CD8-positive, alpha-beta memory T cell (primary cell): ENCODE data around the gene VGF. TPM values are rescaled to one million over a fixed set of nuclear protein-coding genes. Genes with fewer than 3 reads are reported as not detected.
"Not testable (repeated sequence)": the region's sequence is repeated elsewhere in the genome, so short reads cannot be mapped to it uniquely, and the experiment has no call there.

Experiments
- CTCF ChIA-PET: fragments of 350-600 bp; sonication (Branson Sonifier 250); formaldehyde crosslinking; loops from one replicate; lab custom pipeline; 2021; ENCODE audit warnings: antibody characterized with exemption; lab: Charles Lee
- POLR2A ChIA-PET: fragments of 350-600 bp; sonication (Branson Sonifier 250); formaldehyde crosslinking; loops from one replicate; lab custom pipeline; 2021; ENCODE audit warnings: antibody characterized with exemption; lab: Charles Lee
- DNase-seq, 5 donors: peaks; one replicate each; pipeline versions ENCODE4 v3.0.0 to v3.0.0-alpha.2; 2020 to 2022; ENCODE audit warnings: mixed read lengths in 1 of 5
- H3K27ac ChIP-seq: one replicate; pipeline ENCODE4 v1.7.0; 2013; ENCODE audit warnings: low read depth, mild to moderate bottlenecking, low read length, moderate library complexity
- H3K27me3 ChIP-seq: 2 replicates; pipeline ENCODE4 v1.7.0; 2013; ENCODE audit warnings: low read length, mild to moderate bottlenecking; ENCODE audit not compliant: insufficient read depth, poor library complexity, severe bottlenecking
- H3K36me3 ChIP-seq: 2 replicates; pipeline ENCODE4 v1.7.0; 2013; ENCODE audit warnings: mild to moderate bottlenecking, low read length, moderate library complexity; ENCODE audit not compliant: insufficient read depth
- H3K4me1 ChIP-seq: 2 replicates; pipeline ENCODE4 v1.7.0; 2013; ENCODE audit warnings: mild to moderate bottlenecking, low read length, moderate library complexity; ENCODE audit not compliant: insufficient read depth
- H3K4me3 ChIP-seq: 2 replicates; pipeline ENCODE4 v1.7.0; 2013; ENCODE audit warnings: mild to moderate bottlenecking, low read length
- H3K9me3 ChIP-seq: 2 replicates; pipeline ENCODE4 v1.7.0; 2013; ENCODE audit warnings: mild to moderate bottlenecking, low read length
- H3K27ac Mint-ChIP-seq, 8 donors: one replicate each; pipeline ENCODE4 v1.8.0; 2020 to 2021; ENCODE audit warnings: mixed read lengths in 8 of 8, mild to moderate bottlenecking in 6 of 8, inconsistent platforms in 3 of 8, moderate library complexity in 3 of 8
- H3K27me3 Mint-ChIP-seq, 2 donors: one replicate each; pipeline ENCODE4 v1.8.0; 2020 to 2021; ENCODE audit warnings: mixed read lengths in 2 of 2, mild to moderate bottlenecking in 1 of 2, moderate library complexity in 1 of 2
- H3K36me3 Mint-ChIP-seq, 3 donors: one replicate each; pipeline ENCODE4 v1.8.0; 2020 to 2021; ENCODE audit warnings: mixed read lengths in 3 of 3, inconsistent platforms in 1 of 3, mild to moderate bottlenecking in 1 of 3
- H3K4me1 Mint-ChIP-seq, 3 donors: one replicate each; pipeline ENCODE4 v1.8.0; 2020 to 2021; ENCODE audit warnings: mixed read lengths in 3 of 3, inconsistent platforms in 1 of 3, mild to moderate bottlenecking in 1 of 3
- H3K4me3 Mint-ChIP-seq, 7 donors: one replicate each; pipeline ENCODE4 v1.8.0; 2020 to 2021; ENCODE audit warnings: mixed read lengths in 7 of 7, mild to moderate bottlenecking in 6 of 7, moderate library complexity in 4 of 7, inconsistent platforms in 2 of 7
- H3K9me3 Mint-ChIP-seq, 5 donors: one replicate each; pipeline ENCODE4 v1.8.0; 2020 to 2022; ENCODE audit warnings: mixed read lengths in 5 of 5, mild to moderate bottlenecking in 3 of 5, moderate library complexity in 2 of 5, inconsistent platforms in 1 of 5
- polyA plus RNA-seq: library from polyadenylated mRNA; unstranded; fragments of 300-500 nt; fragmentation: Illumina TruSeq; gene quantifications from one replicate; pipeline ENCODE4 v1.2.3, GENCODE V29; 2021
- total RNA-seq, 2 experiments: library from RNA; stranded (reverse); gene quantifications; one replicate each; pipeline ENCODE4 v1.2.3, GENCODE V29; 2021

The VGF gene
- total and polyA plus RNA-seq, 3 experiments from 2014 or later: 0.13 to 0.16 TPM; not detected in 1

GRCh38 chr7:101199522-101199921, 34.2 kb upstream of the VGF start:
- not testable (repeated sequence) for H3K4me3 ChIP-seq, H3K27me3 ChIP-seq, H3K4me1 ChIP-seq, DNase-seq, H3K9me3 Mint-ChIP-seq, H3K4me3 Mint-ChIP-seq, H3K9me3 ChIP-seq, H3K36me3 ChIP-seq, H3K27ac ChIP-seq, H3K36me3 Mint-ChIP-seq
- peaks cover 23 to 42% of the 10 kb centered on the region in 2 donors for H3K27me3 Mint-ChIP-seq
- CTCF ChIA-PET: interaction anchor here (0.9 to 1.3 kb wide), 3 partner anchors 12 to 56 kb away, joined by 3 to 4 read pairs (median 4); partner anchors contain the start of genes PLOD3 and ZNHIT1
- H3K27ac Mint-ChIP-seq: peak overlapping the region in 1 of 8 donors; percentile 29
- POLR2A ChIA-PET: interaction anchor here (0.6 kb wide), 1 partner anchor 17 kb away, joined by 4 read pairs; no protein-coding TSS in a partner anchor
- peaks cover 8 to 14% (median 9%) of the 10 kb centered on the region in 3 donors for H3K4me1 Mint-ChIP-seq

GRCh38 chr7:101198476-101198875, 33.1 kb upstream of the VGF start:
- H3K9me3 Mint-ChIP-seq: no peaks in the 10 kb centered on the region
- no peaks in the 10 kb centered on the region for H3K36me3 ChIP-seq
- H3K4me1 ChIP-seq: peaks cover 3% of the 10 kb centered on the region
- H3K9me3 ChIP-seq: no peaks in the 10 kb centered on the region
- no peak for DNase-seq
- H3K4me3 Mint-ChIP-seq: no peak overlapping the region
- no peak overlapping the region for H3K27ac Mint-ChIP-seq
- ChIA-PET POLR2A (no interaction called here), CTCF (interaction anchor here (0.9 to 1.3 kb wide), 2 partner anchors 11 to 55 kb away, joined by 3 to 4 read pairs; no protein-coding TSS in a partner anchor)
- peaks cover 17 to 38% of the 10 kb centered on the region in 2 donors for H3K27me3 Mint-ChIP-seq
- no peak overlapping the region for H3K27ac ChIP-seq
- no peak overlapping the region for H3K4me3 ChIP-seq
- no peaks in the 10 kb centered on the region for H3K27me3 ChIP-seq
- H3K4me1 Mint-ChIP-seq: peaks cover 0 to 6% (median 4%) of the 10 kb centered on the region in 3 donors
- no peaks in the 10 kb centered on the region for H3K36me3 Mint-ChIP-seq

DNA sequence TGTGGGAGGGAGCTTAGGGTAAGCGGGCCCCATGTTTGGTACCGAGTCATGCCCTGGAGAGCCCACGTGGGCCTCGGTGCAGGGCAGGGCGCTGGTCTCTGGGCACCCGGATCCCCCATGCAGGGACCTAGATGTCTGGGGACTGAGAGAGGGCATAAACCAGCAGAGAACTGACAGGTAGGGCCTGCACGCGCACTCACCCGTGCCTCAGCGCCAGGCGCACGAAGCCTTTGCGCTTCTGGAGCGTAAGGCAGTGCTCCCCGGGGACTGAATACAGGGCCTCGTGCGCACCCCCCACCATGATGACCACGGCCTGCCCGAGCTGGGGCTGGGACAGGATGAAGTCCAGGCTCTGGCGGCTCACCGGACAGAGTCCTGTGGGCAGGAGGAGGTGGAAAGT, 32.6 kb upstream of the VGF start:
- H3K27me3 ChIP-seq: no peaks in the 10 kb centered on the region
- no peaks in the 10 kb centered on the region for H3K36me3 Mint-ChIP-seq
- ChIA-PET CTCF (interaction anchor here (1.3 kb wide), 1 partner anchor 10 kb away, joined by 4 read pairs; no protein-coding TSS in a partner anchor), POLR2A (no interaction called here)
- no peak overlapping the region for H3K4me3 Mint-ChIP-seq
- no peak overlapping the region for H3K27ac ChIP-seq
- H3K36me3 ChIP-seq: no peaks in the 10 kb centered on the region
- H3K4me1 Mint-ChIP-seq: peaks cover 0 to 6% (median 4%) of the 10 kb centered on the region in 3 donors
- no peak overlapping the region for H3K4me3 ChIP-seq
- H3K9me3 ChIP-seq: no peaks in the 10 kb centered on the region
- no peaks in the 10 kb centered on the region for H3K9me3 Mint-ChIP-seq
- peaks cover 16 to 37% of the 10 kb centered on the region in 2 donors for H3K27me3 Mint-ChIP-seq
- no peaks in the 10 kb centered on the region for H3K4me1 ChIP-seq
- no peak for DNase-seq
- no peak overlapping the region for H3K27ac Mint-ChIP-seq

GRCh38 chr7:101195884-101196283, 30.5 kb upstream of the VGF start:
- no peaks in the 10 kb centered on the region for H3K9me3 Mint-ChIP-seq
- peaks cover 9 to 25% of the 10 kb centered on the region in 2 donors for H3K27me3 Mint-ChIP-seq
- no peak overlapping the region for H3K4me3 Mint-ChIP-seq
- Histone ChIP-seq H3K36me3 (no peaks in the 10 kb centered on the region), H3K4me1 (no peaks in the 10 kb centered on the region), H3K4me3 (no peak overlapping the region), H3K27me3 (no peaks in the 10 kb centered on the region), H3K9me3 (no peaks in the 10 kb centered on the region), H3K27ac (no peak overlapping the region)
- no peak for DNase-seq
- H3K4me1 Mint-ChIP-seq: peaks cover 0 to 5% (median 5%) of the 10 kb centered on the region in 3 donors
- no peak overlapping the region for H3K27ac Mint-ChIP-seq
- CTCF ChIA-PET: interaction anchor here (5.5 kb wide), 1 partner anchor 53 kb away, joined by 81 read pairs; no protein-coding TSS in a partner anchor
- H3K36me3 Mint-ChIP-seq: no peaks in the 10 kb centered on the region
- POLR2A ChIA-PET: interaction anchor here (0.6 kb wide), 1 partner anchor 9 kb away, joined by 3 read pairs; no protein-coding TSS in a partner anchor

DNA sequence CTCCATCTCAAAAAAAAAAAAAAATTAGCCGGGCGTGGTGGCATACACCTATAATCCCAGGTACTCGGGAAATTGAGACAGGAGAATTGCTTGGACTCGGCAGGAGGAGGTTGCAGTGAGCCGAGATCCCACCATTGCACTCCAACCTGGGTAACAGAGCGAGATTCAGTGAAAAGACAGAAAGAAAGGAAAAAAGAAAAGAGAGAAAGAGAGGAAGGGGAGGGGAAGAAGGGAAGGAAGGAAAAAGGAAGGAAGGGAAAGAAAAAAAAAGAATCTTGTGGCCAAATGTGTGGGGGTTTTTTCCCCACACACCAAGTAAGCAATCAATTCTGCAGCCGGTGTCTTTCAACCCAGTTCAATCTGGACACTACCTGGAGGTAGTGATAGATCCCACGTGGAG, 23.7 kb upstream of the VGF start:
- CTCF ChIA-PET: no interaction called here
- no peaks in the 10 kb centered on the region for H3K4me1 ChIP-seq
- DNase-seq: no peak
- no peak overlapping the region for H3K27ac ChIP-seq
- no peaks in the 10 kb centered on the region for H3K36me3 ChIP-seq
- H3K9me3 Mint-ChIP-seq: no peaks in the 10 kb centered on the region
- peaks cover 11 to 19% of the 10 kb centered on the region in 2 donors for H3K27me3 Mint-ChIP-seq
- H3K27ac Mint-ChIP-seq: no peak overlapping the region
- no peak overlapping the region for H3K4me3 ChIP-seq
- peaks cover 0 to 3% (median 2%) of the 10 kb centered on the region in 3 donors for H3K4me1 Mint-ChIP-seq
- POLR2A ChIA-PET: no interaction called here
- H3K4me3 Mint-ChIP-seq: peak overlapping the region in 1 of 7 donors; percentile 48
- H3K9me3 ChIP-seq: no peaks in the 10 kb centered on the region
- no peaks in the 10 kb centered on the region for H3K36me3 Mint-ChIP-seq
- H3K27me3 ChIP-seq: no peaks in the 10 kb centered on the region

- Histone ChIP-seq H3K27me3 (peaks cover 1% of the 10 kb centered on the region), H3K4me1 (no peaks in the 10 kb centered on the region), H3K27ac (no peak overlapping the region), H3K9me3 (no peaks in the 10 kb centered on the region), H3K4me3 (no peak overlapping the region), H3K36me3 (no peaks in the 10 kb centered on the region)
- peaks cover 19 to 27% of the 10 kb centered on the region in 2 donors for H3K27me3 Mint-ChIP-seq
- CTCF ChIA-PET: interaction anchor here (1.2 to 1.5 kb wide), 2 partner anchors 12 to 95 kb away, joined by 3 to 4 read pairs; no protein-coding TSS in a partner anchor
- DNase-seq: no peak
- H3K9me3 Mint-ChIP-seq: no peaks in the 10 kb centered on the region
- POLR2A ChIA-PET: interaction anchor here (0.6 to 0.7 kb wide), 2 partner anchors 9 to 14 kb away, joined by 3 to 9 read pairs; no protein-coding TSS in a partner anchor
- H3K4me1 Mint-ChIP-seq: peaks cover 0 to 5% (median 3%) of the 10 kb centered on the region in 3 donors
- H3K4me3 Mint-ChIP-seq: no peak overlapping the region
- H3K36me3 Mint-ChIP-seq: no peaks in the 10 kb centered on the region
- peak overlapping the region in 1 of 8 donors; percentile 26 for H3K27ac Mint-ChIP-seq
Observed at GRCh38 chr7:101186844-101187428, 21.6 kb upstream of the VGF start.

DNA sequence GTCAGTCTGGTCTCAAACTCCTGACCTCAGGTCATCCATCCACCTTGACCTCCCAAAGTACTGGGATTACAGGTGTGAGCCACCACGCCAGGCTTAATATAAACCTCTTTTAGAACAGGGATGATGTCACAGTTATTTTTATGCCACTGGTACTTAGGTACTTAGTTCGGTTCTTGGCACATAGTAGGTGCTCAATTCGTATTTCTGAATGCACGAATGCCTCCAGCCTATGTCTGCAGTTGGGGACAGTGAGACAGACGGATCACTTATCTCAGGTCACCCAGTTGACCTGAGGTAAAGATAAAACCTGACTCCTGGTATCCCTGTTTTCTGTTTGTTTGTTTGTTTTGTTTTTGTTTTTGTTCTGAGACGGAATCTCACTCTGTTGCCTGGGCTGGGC, 20.8 kb upstream of the VGF start:
- Mint-ChIP-seq H3K4me3 (no peak overlapping the region), H3K4me1 (peaks cover 0 to 5% (median 3%) of the 10 kb centered on the region in 3 donors), H3K27me3 (peaks cover 20 to 29% of the 10 kb centered on the region in 2 donors), H3K27ac (no peak overlapping the region), H3K9me3 (no peaks in the 10 kb centered on the region), H3K36me3 (no peaks in the 10 kb centered on the region)
- ChIA-PET POLR2A (interaction anchor here (0.6 kb wide), 2 partner anchors 13 to 16 kb away, joined by 3 to 9 read pairs; no protein-coding TSS in a partner anchor), CTCF (interaction anchor here (1.2 to 2.0 kb wide), 3 partner anchors 16 to 96 kb away, joined by 3 to 6 read pairs (median 3); no protein-coding TSS in a partner anchor)
- no peaks in the 10 kb centered on the region for H3K36me3 ChIP-seq
- no peaks in the 10 kb centered on the region for H3K4me1 ChIP-seq
- no peak overlapping the region for H3K4me3 ChIP-seq
- DNase-seq: no peak
- H3K27me3 ChIP-seq: peaks cover 3% of the 10 kb centered on the region
- H3K27ac ChIP-seq: no peak overlapping the region
- H3K9me3 ChIP-seq: no peaks in the 10 kb centered on the region
